Measurements from ENCODE around the gene SNAPC2. TPM values are rescaled to one million over a fixed set of nuclear protein-coding genes. Genes with fewer than 3 reads are reported as not detected.
"Not testable (repeated sequence)": the region's sequence is repeated elsewhere in the genome, so short reads cannot be mapped to it uniquely, and the experiment has no call there.

The SNAPC2 gene
- polyA plus RNA-seq, 1 donor (not counting 4 experiments of a cell fraction or from before 2014, with no cell fraction given): 10.7 TPM

DNA sequence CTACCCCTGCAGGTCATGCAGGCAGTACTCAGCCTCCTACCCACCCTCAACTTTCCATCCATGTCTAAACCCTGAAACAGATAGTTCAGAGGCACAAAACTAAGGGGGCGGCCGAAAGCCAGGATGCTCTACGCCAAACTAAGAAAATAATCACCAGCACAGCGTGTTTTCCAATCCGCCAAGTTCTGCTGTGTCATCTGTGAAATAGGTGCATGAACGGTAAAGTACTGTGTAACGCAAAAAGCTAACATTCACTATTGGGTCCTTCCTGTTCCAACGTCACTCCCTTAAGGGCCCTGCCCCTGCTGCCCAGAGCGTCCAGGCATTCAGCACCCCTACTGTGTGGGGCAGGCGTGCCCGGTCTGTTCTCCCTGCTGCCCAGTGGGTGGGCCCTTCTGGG is 35.6 kb downstream of the SNAPC2 start:
- Histone ChIP-seq H4K20me1 (ENCODE audit: control insufficient read depth, extremely low read depth, insufficient read depth, low read length) (no peaks in the 10 kb centered on the region), H3K4me1 (ENCODE audit: control insufficient read depth, extremely low read depth, insufficient read depth, low read length) (peaks cover 10% of the 10 kb centered on the region), H3K36me3 (ENCODE audit: control insufficient read depth in 2 of 2, extremely low read depth in 1 of 2, insufficient read depth in 2 of 2, low read length in 2 of 2) (peaks cover 4 to 11% of the 10 kb centered on the region in 2 experiments), H3K4me2 (ENCODE audit: control insufficient read depth, extremely low read depth, insufficient read depth, low read depth, low read length) (no peak overlapping the region), H3K27ac (ENCODE audit: control insufficient read depth, insufficient read depth, low read length) (no peak overlapping the region), H3K79me2 (ENCODE audit: control insufficient read depth, insufficient read depth, low read length) (no peaks in the 10 kb centered on the region), H3K9me3 (ENCODE audit: control insufficient read depth, low read depth, low read length) (no peaks in the 10 kb centered on the region), H3K9ac (ENCODE audit: control insufficient read depth, extremely low read depth, insufficient read depth, low read length) (no peak overlapping the region), H3K9me1 (ENCODE audit: control insufficient read depth, extremely low read depth, insufficient read depth, low read length) (no peaks in the 10 kb centered on the region), H2AFZ (ENCODE audit: control insufficient read depth, low read length) (no peak overlapping the region), H3K4me3 (ENCODE audit: control insufficient read depth in 2 of 3, extremely low read depth in 1 of 3, insufficient read depth in 2 of 3, low read depth in 1 of 3, low read length in 3 of 3) (no peak overlapping the region), H3K27me3 (ENCODE audit: control insufficient read depth, extremely low read depth, insufficient read depth, low read length) (no peaks in the 10 kb centered on the region)
- dilution Hi-C loops (cut with MboI; ENCODE audit: extremely low pct_ligation_motif_present, low sequenced_read_pairs): no loop called here
- TF ChIP-seq, protein P1, sequence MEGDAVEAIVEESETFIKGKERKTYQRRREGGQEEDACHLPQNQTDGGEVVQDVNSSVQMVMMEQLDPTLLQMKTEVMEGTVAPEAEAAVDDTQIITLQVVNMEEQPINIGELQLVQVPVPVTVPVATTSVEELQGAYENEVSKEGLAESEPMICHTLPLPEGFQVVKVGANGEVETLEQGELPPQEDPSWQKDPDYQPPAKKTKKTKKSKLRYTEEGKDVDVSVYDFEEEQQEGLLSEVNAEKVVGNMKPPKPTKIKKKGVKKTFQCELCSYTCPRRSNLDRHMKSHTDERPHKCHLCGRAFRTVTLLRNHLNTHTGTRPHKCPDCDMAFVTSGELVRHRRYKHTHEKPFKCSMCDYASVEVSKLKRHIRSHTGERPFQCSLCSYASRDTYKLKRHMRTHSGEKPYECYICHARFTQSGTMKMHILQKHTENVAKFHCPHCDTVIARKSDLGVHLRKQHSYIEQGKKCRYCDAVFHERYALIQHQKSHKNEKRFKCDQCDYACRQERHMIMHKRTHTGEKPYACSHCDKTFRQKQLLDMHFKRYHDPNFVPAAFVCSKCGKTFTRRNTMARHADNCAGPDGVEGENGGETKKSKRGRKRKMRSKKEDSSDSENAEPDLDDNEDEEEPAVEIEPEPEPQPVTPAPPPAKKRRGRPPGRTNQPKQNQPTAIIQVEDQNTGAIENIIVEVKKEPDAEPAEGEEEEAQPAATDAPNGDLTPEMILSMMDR (optimal IDR thresholded peaks at IDR 0.05 in 1 of 3, IDR thresholded peaks at IDR 0.05 in 1 of 3, conservative IDR thresholded peaks at IDR 0.05 in 1 of 3; ENCODE audit: extremely low read depth in 1 of 3, insufficient read depth in 2 of 3, low read length in 3 of 3): no peak
- no peak for TF ChIP-seq EZH2 (IDR thresholded peaks at IDR 0.05; ENCODE audit: low read length)
- DNase-seq (ENCODE audit: low read depth, low spot score) (no peak), FAIRE-seq (no peak)

DNA sequence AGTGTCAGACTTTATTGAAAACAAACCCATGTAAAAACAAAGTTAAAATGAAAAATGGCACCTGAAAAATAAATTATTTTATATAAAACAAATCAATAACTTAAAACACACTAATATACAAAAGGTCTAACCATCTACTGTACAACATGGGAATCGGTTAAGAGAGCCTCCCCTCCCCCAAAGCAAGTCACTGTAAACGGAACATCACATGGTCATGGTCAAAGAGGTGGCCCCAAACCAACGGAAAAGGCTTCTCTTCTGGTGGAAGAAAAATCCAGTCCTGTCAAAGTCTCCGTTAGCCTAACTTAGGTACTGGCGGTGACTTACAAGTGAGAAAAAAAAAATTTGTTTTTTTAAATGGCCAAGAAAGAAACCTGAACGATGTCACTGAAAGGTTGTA is 39.1 kb downstream of the SNAPC2 start:
- Histone ChIP-seq H3K9ac (ENCODE audit: control insufficient read depth, extremely low read depth, insufficient read depth, low read length) (no peak overlapping the region), H3K4me2 (ENCODE audit: control insufficient read depth, extremely low read depth, insufficient read depth, low read depth, low read length) (no peak overlapping the region), H3K27me3 (ENCODE audit: control insufficient read depth, extremely low read depth, insufficient read depth, low read length) (no peaks in the 10 kb centered on the region), H3K79me2 (ENCODE audit: control insufficient read depth, insufficient read depth, low read length) (no peaks in the 10 kb centered on the region), H3K27ac (ENCODE audit: control insufficient read depth, insufficient read depth, low read length) (no peak overlapping the region), H4K20me1 (ENCODE audit: control insufficient read depth, extremely low read depth, insufficient read depth, low read length) (no peaks in the 10 kb centered on the region), H3K36me3 (ENCODE audit: control insufficient read depth in 2 of 2, extremely low read depth in 1 of 2, insufficient read depth in 2 of 2, low read length in 2 of 2) (peaks cover 10 to 21% of the 10 kb centered on the region in 2 experiments), H3K9me1 (ENCODE audit: control insufficient read depth, extremely low read depth, insufficient read depth, low read length) (no peaks in the 10 kb centered on the region), H3K4me1 (ENCODE audit: control insufficient read depth, extremely low read depth, insufficient read depth, low read length) (no peaks in the 10 kb centered on the region), H3K4me3 (ENCODE audit: control insufficient read depth in 2 of 3, extremely low read depth in 1 of 3, insufficient read depth in 2 of 3, low read depth in 1 of 3, low read length in 3 of 3) (no peak overlapping the region), H3K9me3 (ENCODE audit: control insufficient read depth, low read depth, low read length) (no peaks in the 10 kb centered on the region), H2AFZ (ENCODE audit: control insufficient read depth, low read length) (no peak overlapping the region)
- FAIRE-seq (no peak), DNase-seq (ENCODE audit: low read depth, low spot score) (no peak)
- TF ChIP-seq EZH2 (IDR thresholded peaks at IDR 0.05; ENCODE audit: low read length): no peak
- TF ChIP-seq, protein P1 (optimal IDR thresholded peaks at IDR 0.05 in 1 of 3, IDR thresholded peaks at IDR 0.05 in 1 of 3, conservative IDR thresholded peaks at IDR 0.05 in 1 of 3; ENCODE audit: extremely low read depth in 1 of 3, insufficient read depth in 2 of 3, low read length in 3 of 3): no peak
- dilution Hi-C loops (cut with MboI; ENCODE audit: extremely low pct_ligation_motif_present, low sequenced_read_pairs): no loop called here

- DNase-seq (ENCODE audit: low read depth, low spot score): not testable (repeated sequence)
Measured at GRCh38 chr19:7961082-7961481, 40.9 kb downstream of the SNAPC2 start.

More at GRCh38 chr19:7961082-7961481, 40.9 kb downstream of the SNAPC2 start:
- H3K27ac ChIP-seq (ENCODE audit: control insufficient read depth, insufficient read depth, low read length); H2AFZ ChIP-seq (ENCODE audit: control insufficient read depth, low read length); H3K9ac ChIP-seq (ENCODE audit: control insufficient read depth, extremely low read depth, insufficient read depth, low read length); H4K20me1 ChIP-seq (ENCODE audit: control insufficient read depth, extremely low read depth, insufficient read depth, low read length); FAIRE-seq; H3K4me3 ChIP-seq (ENCODE audit: control insufficient read depth in 2 of 3, extremely low read depth in 1 of 3, insufficient read depth in 2 of 3, low read depth in 1 of 3, low read length in 3 of 3); H3K4me1 ChIP-seq (ENCODE audit: control insufficient read depth, extremely low read depth, insufficient read depth, low read length); H3K9me3 ChIP-seq (ENCODE audit: control insufficient read depth, low read depth, low read length); H3K27me3 ChIP-seq (ENCODE audit: control insufficient read depth, extremely low read depth, insufficient read depth, low read length); H3K79me2 ChIP-seq (ENCODE audit: control insufficient read depth, insufficient read depth, low read length); dilution Hi-C loops (cut with MboI; ENCODE audit: extremely low pct_ligation_motif_present, low sequenced_read_pairs); H3K9me1 ChIP-seq (ENCODE audit: control insufficient read depth, extremely low read depth, insufficient read depth, low read length); H3K4me2 ChIP-seq (ENCODE audit: control insufficient read depth, extremely low read depth, insufficient read depth, low read depth, low read length): not testable (repeated sequence)
- H3K36me3 ChIP-seq (ENCODE audit: control insufficient read depth in 2 of 2, extremely low read depth in 1 of 2, insufficient read depth in 2 of 2, low read length in 2 of 2): peaks cover 14 to 22% of the 10 kb centered on the region in 2 experiments

Data from keratinocyte (primary cell).